ENCODE results near the gene PTX3. TPM values are rescaled to one million over a fixed set of nuclear protein-coding genes. Genes with fewer than 3 reads are reported as not detected.

PTX3 gene
- 0.23 TPM in 1 of 2 replicates, not detected in the other for polyA plus RNA-seq (2014; cell fraction: cytosol; rRNA removed)
- polyA plus RNA-seq (2014; cell fraction: nucleus; rRNA removed): not detected in 2 replicates

GRCh38 chr3:157436583-157437291, at the start of gene PTX3:
Gene PTX3, plus strand, starts transcription at chr3:157436850. Its CDS starts 84 bp downstream, at chr3:157436934.
- no peak for DNase-seq (ENCODE audit: low spot score)

GRCh38 chr3:157387708-157388435, 48.8 kb upstream of the PTX3 start:
- no peak for DNase-seq (ENCODE audit: low spot score)

- no peak for DNase-seq (ENCODE audit: low spot score)
Measured at GRCh38 chr3:157388976-157389375, 47.7 kb upstream of the PTX3 start.

DNA sequence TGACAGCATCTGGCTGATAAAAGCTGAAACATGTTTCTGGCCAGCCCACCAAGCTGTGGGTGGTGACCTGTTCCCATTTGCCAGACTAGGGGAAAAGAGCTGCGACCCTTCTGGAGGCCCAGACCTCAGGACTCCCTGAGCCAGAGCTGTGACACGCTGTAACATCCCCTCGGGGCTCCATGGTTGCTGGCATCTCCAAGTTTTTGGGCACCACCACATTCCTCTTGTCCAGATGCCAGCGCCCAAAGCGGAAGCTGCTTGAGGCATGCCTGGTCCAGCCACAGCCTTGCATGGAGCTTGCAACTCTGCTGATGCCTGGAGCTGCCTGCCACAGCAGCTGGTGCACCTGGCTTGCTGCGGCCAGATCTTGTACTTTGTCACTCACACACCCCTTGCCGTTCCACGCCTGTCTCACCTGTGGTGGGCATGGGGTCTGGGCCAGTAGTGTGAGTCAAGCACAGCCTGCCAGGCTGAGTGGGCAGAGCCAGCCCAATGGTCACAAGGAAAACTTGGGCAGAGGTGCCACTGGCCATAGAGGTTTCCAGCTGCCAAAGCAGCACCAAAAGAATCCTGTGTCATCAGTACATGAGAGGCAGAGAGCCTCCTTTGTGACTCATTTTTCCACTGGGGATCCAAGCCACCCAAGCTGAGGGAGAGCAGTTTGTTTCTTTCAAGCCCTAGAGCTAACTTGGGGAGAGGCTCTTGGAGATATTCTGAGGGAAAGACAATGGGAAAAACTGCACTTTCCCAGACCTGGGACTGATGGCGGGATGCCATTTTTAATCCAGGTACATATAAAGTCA, 45.7 kb upstream of the PTX3 start:
- DNase-seq (ENCODE audit: low spot score): no peak

DNA sequence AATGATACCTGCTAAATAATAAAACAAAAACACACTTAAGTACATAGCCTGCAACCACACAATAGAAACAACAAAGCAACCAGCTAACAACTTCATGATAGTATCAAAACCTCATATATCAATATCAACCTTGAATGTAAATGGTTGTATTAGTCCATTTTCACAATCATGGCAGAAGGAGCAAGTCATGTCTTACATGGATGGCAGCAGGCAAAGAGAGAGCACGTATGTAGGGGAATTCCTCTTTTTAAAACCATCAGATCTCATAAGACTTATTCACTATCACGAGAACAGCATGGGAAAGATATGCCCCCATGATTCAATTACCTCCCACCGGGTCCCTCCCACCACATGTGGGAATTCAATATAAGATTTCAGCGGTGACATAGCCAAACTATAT, 44.5 kb upstream of the PTX3 start:
- DNase-seq (ENCODE audit: low spot score): no peak

GRCh38 chr3:157393113-157393512, 43.5 kb upstream of the PTX3 start:
- no peak for DNase-seq (ENCODE audit: low spot score)

GRCh38 chr3:157394411-157394810, 42.2 kb upstream of the PTX3 start:
- DNase-seq (ENCODE audit: low spot score): no peak

- DNase-seq (ENCODE audit: low spot score): no peak
Measured at GRCh38 chr3:157398598-157398997, 38.1 kb upstream of the PTX3 start.

- no peak for DNase-seq (ENCODE audit: low spot score)
Measured at GRCh38 chr3:157404381-157404780, 32.3 kb upstream of the PTX3 start.

GRCh38 chr3:157405457-157405856, 31.2 kb upstream of the PTX3 start:
- DNase-seq (ENCODE audit: low spot score): no peak

DNA sequence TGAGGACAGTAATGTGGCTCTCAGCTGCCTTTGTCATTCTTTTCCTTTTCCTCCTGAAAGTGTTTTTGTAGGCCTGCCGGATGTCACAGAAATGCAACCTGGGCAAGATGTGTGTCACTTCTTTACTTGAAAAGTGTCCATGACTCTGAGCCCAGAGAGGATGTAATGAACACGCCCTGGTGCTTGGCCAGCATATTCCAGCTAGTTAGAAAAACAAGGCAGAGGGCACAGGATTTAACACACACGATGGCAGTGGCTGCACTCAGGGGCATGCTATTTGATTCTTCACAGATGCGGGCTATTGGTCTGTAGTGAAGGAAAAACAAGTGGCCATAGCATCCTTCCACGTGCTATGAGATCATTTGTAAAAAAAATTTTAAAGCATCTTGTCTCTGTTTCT, 30.3 kb upstream of the PTX3 start:
- DNase-seq (ENCODE audit: low spot score): no peak

DNA sequence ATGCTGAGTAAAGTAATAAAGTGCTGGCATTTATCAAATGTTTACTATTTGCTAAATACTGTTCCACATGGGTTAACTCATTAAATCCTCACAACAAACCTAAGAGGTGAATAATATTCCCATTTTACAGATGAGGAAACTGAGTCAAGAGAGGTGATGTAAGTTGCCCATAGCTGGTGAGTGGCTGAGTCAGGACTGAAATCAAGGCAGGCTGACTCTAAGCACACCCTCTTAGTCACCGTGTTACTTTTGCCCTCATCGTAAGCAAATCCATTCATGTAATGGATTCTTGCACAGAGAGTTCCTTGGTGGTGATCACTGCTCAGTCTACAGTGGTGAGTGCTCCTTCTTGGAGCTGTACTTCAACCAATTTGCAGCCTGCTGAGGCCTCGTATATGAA, 28.9 kb upstream of the PTX3 start:
- no peak for DNase-seq (ENCODE audit: low spot score)

DNA sequence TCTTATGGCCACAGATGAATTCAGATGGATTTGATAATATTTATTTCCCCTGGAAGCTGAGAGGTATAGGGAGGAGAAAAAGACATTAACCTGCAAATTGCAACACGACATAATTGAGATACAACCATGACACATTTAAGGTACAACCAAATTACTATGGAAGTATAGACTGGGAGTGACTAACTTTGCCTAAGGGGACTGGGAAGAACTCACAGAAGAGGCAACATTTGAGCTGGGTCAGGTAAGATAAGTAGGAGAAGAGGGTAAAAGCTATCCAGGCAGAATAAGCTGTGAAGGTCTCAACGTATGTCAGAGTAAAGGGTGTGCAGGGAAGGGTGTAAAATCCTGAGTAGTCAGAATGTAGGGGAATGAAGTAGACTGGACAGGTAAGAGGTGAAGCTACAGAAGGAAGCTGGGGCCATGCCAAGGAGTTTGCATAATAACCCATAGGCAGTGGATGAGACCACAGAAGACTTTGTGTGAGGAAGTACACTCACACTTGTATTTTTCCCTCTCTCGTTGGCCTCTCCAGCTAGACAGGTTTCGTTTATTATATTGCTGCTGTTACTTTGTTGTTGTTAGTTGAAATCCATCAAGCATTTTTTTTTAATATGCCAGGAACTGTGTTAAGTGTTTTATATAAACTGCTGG, 28.0 kb upstream of the PTX3 start:
- no peak for DNase-seq (ENCODE audit: low spot score)

GRCh38 chr3:157409516-157409915, 27.1 kb upstream of the PTX3 start:
- DNase-seq (ENCODE audit: low spot score): no peak

DNA sequence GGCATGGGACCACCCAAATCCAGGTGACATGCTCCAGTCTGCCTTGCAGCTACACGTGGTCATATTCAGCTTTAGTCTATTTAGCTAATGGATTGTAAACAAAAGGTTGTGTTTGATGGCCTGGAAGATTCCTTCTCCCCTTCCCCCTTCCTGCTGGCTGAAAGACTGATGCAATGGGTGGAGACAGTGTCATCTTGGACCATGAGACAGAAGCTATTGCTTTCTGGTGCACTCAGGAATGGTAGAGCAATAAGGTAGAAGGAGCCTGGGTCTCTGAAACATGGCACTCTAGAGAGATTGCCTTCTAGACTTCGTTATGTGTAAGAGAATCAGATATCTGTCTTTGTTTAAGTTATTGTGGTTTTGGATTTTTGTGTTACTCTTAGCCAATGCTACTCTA, 25.7 kb upstream of the PTX3 start:
- no peak for DNase-seq (ENCODE audit: low spot score)

GRCh38 chr3:157412323-157412855, 24.3 kb upstream of the PTX3 start:
- DNase-seq (ENCODE audit: low spot score): no peak

DNA sequence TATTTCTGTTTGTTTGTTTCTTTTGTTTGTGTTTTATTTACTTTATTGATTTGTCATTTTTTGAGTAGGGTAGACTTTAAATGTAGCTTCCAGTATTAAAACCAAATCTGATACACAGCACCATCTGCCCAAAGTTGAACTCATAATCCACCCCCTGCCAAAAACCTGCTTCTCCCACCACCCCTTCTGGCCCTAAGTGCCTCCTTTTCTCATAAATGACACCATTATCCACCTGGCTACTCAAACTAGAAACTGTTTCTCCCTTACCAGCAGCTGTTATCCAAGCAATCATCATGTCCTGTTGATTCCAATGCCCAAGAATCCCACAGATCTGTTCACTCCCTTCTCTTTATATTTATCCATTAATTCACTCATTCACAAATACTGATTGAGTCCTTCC, 21.8 kb upstream of the PTX3 start:
- DNase-seq (ENCODE audit: low spot score): no peak

DNA sequence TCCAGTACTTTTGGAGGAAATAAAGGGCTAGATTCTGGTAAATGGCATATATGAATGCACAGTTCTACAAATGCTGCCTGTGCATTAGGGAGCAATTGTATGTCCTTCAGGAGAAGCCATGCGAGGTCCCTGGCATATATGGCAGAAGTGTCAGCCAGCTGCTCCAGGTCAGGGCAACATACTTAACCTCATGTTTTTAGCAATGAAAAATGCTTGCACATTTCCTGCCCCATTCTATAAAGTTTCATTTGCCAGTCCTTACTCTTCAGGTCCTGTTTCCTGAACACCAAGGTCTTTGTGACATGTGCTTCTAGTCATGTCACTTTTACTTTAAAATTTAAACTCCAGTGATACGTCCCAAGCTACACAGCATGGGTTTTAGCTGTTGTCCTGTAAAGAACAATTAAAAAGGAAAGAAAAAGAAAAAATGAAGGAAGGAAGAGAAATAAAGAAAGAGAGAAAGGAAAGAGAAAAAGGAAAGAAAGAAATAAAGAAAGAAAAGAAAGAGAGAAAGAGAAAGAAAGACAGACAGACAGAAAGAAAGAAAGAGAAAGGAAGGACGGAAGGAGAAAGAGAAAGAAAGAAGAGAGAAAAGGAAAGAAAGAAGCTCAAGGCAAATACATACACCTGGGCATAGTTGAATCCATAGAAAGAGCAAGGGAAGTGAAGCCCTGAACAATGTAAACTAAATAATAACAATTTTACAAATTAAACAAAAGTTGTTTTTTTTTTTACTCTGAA, 20.1 kb upstream of the PTX3 start:
- no peak for DNase-seq (ENCODE audit: low spot score)

- no peak for DNase-seq (ENCODE audit: low spot score)
Measured at GRCh38 chr3:157417247-157417646, 19.4 kb upstream of the PTX3 start.

DNA sequence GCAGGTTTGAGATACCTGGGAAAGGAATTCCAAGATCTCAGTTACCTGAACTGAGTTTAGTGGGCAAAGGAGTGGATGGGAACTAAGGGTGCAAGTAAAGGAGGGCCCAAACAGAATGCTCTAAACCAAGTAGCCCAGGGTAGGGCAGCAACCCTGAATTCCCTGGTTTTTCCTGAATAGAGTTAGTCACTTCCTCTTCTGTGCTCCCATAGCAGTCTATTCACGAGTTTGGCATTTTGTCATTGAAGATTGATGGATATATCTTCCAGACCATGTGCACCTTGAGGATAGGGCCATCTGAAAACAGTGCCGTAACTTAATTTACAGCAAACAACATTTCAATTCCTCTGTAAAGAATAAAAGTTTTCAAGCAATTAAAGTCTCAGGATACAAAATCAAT, 18.5 kb upstream of the PTX3 start:
- DNase-seq (ENCODE audit: low spot score): no peak
